Sciatic nerve (tissue), 2 donors: ENCODE measurements around the gene PPY. TPM values are rescaled to one million over a fixed set of nuclear protein-coding genes. Genes with fewer than 3 reads are reported as not detected.
"Not testable (repeated sequence)": the region's sequence is repeated elsewhere in the genome, so short reads cannot be mapped to it uniquely, and the experiment has no call there.

Experiments used
- ATAC-seq: fragments of 200-7000 bp; cut with Tn5 transposase; one replicate; pipeline ENCODE4 v1.9.1; 2020; ENCODE audit warnings: mild to moderate bottlenecking, moderate library complexity
- DNase-seq: peaks from one replicate; pipeline ENCODE4 v3.0.0-alpha.2; 2020; ENCODE audit warnings: low spot score
- intact Hi-C: fragments of 100-400 bp; cut with DNase I; formaldehyde crosslinking; loops from one replicate; pipeline ENCODE4 v1.14.2; 2022
- total RNA-seq: library from RNA; stranded (reverse); fragmentation: NEBNext Ultra II Directional; extraction: Animal tissue kit (Norgen Biotek cat#: 25700); gene quantifications from one replicate; pipeline ENCODE4 v1.2.1, GENCODE V29; 2021
- donor health status: DM: no; HTN: no; CAD: no.
- donor health status: DM: no; HTN: no; CAD: no.

PPY gene
- total RNA-seq, 1 donor from 2014 or later, result not detected

GRCh38 chr17:43938838-43939182, 3.5 kb downstream of the PPY start:
- ATAC-seq, result no peak
- DNase-seq, result no peak
- intact Hi-C loops, result no loop called here

DNA sequence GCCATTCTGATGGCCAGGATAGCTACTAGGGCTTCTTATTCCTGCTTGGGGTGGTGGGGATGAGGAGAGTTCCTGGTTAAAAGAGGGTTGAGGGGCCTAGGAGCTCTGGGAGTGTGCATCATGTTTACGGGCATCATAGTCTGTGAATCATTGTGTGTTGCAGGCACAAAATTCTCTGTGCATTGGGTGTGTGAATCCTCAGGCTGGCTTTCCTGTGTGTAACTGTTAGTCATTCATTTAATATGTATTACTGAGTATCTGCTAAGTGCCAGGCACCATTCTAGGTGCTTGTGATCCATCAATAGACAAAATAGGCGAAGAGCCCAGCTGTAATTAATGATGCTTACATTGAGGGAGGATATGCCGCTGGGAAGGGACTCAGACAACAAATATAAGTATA, 5.8 kb downstream of the PPY start:
- ATAC-seq (no peak), DNase-seq (no peak)
- intact Hi-C loops, result no loop called here

- ATAC-seq (no peak), DNase-seq (no peak)
- intact Hi-C loops, result no loop called here
Measured at GRCh38 chr17:43935926-43936261, 6.4 kb downstream of the PPY start.

DNA sequence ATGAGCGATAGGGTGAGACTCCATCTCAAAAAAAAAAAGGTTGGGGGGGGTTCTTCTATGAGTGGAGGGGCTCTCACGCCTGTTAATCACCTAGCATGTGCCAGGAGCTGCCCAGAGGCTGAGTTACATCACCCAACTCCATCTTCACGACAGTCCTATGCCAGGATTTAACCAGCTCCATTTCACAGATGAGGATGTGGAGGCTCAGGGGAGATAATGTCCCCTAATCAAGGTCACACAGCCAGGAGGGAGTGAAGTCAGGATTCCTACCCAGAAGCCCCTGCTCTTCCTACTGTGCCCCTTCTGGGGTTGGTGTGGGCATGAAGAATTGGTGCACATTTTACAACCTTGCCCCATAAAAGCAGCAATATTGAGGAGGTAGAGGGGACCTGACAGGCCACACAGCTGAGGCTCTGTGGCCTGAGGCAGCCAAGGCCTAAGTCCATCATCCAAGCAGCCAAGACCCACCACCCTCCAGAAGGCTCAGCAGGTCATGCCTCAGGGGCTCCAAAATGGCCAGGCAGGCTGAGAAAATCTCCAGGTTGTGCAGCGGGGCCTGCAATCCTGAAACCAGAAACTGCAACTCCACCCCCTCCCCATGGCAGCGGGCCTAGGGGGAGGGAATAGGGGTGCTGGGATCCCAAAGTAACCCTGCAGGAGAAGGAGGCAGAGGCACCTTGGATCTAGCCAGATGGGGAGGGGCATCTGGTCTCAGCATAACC, 6.9 kb downstream of the PPY start:
- intact Hi-C loops, result no loop called here
- DNase-seq, result no peak
- ATAC-seq, result no peak

DNA sequence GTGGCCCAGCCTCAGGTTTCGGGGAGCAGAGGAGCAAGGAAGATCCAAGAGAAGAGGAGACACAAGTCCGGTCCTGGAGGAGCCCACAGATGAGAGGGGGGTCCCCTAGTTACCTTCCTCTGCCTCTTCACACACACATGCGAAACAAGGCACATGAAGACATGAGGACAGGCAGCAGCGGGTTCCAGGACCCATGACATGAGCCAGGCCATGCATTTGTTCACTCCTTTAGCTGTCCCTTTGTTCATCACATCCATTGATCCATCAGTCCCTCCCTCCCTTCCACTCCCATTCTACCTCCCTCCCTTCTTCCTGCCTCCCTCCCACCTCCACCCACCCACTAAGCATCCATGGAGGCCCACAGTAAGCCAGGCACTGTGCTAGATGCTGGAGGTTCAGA, 9.4 kb downstream of the PPY start:
- no peak for DNase-seq
- ATAC-seq, result no peak
- intact Hi-C loops, result no loop called here

DNA sequence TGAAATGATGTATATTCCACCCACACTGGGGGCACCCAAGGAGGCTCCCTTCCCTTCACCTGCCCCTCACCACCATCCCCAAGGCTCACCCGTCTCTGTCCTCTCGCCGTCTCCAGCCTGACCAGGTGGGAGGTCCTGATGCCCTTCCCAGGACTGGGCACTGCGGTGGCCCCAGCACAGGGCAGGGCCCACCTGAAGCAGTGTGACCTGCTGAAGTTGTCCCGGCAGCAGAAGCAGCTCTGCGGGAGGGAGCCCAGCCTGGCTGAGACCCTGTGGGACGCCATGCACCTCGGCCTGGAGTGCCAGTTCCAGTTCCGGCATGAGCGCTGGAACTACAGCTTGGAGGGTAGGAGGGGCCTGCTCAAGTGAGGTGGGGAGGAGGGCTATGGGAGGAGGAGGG, 9.9 kb downstream of the PPY start:
- intact Hi-C loops, result no loop called here
- DNase-seq (no peak), ATAC-seq (no peak)

GRCh38 chr17:43931062-43931571, 11.2 kb downstream of the PPY start:
- intact Hi-C loops, result no loop called here
- DNase-seq (no peak), ATAC-seq (no peak)

GRCh38 chr17:43928609-43929008, 13.7 kb downstream of the PPY start:
- intact Hi-C loops, result no loop called here
- ATAC-seq, result no peak
- no peak for DNase-seq

GRCh38 chr17:43927929-43928328, 14.3 kb downstream of the PPY start:
- ATAC-seq, DNase-seq, intact Hi-C loops: not testable (repeated sequence)

DNA sequence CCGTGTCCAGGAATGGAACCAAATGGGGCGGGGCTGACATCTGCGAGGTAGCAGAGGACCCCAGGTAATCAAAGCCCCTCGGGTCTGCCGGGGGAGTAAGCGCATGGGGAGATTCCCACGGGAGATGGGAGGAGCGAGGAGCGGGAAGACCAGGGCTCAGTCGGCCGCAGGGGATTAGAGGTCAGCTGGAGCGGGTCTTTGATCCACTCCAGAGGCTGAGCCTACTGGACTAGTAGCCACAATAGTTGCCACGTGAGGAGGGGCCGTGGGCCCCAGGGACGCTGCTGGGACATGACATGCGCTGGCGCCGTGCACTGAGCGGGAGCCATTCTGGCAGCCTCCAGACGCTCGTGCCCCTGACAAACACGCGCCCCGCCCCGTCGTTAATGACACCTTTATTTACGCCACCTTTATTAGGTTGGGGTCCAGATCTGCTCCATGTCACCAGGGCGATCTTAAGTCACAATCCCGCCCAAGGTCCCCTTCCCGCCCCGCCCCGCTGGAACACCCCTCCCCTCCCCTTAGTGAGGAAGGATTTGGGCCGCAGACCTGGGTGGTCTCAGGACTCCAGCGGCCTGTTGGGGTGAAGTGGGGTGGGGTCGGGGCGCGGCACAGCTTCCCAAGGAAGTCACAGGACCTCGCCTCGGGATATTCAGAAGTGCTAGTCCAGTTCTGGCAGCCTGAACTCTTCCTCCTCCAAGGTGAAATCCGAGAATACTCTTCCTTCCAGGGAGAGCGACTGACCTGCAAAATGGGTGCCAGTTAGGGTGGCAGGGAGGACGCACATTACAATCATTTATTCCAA, 15.0 kb downstream of the PPY start:
- no peak for ATAC-seq
- no peak for DNase-seq
- intact Hi-C loops, result no loop called here

- intact Hi-C loops, result loop anchor here (2.0 kb wide), 1 partner anchor 44 kb away; no protein-coding TSS in a partner anchor
- ATAC-seq (no peak), DNase-seq (no peak)
Measured at GRCh38 chr17:43924558-43924957, 17.7 kb downstream of the PPY start.

GRCh38 chr17:43920500-43921095, 21.7 kb downstream of the PPY start:
- intact Hi-C loops, result no loop called here

DNA sequence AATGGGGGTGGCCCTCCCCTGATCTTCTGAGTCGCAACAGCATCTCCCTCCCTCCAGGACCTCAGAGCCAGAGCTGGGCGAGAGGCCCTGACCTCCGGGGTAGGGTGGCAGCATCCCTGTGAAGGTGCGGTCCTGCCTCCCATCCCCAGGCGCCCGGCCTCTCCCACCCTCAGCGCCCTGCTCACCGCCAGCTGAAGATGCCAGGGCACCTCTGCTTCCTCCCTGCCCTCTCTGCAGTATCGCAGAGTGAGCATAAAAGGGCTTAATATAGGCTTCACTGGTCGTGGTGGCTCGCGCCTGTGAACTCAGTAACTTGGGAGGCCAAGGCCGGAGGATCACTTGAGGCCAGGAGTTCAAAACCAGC, 24.3 kb downstream of the PPY start:
- no peak for ATAC-seq
- no peak for DNase-seq
- intact Hi-C loops, result no loop called here

More at GRCh38 chr17:43920500-43921095, 21.7 kb downstream of the PPY start:
- ATAC-seq, result no peak
- no peak for DNase-seq

- DNase-seq (no peak), ATAC-seq (peak; percentile 72)
- intact Hi-C loops, result no loop called here
Measured at GRCh38 chr17:43917348-43918025, 24.8 kb downstream of the PPY start.

DNA sequence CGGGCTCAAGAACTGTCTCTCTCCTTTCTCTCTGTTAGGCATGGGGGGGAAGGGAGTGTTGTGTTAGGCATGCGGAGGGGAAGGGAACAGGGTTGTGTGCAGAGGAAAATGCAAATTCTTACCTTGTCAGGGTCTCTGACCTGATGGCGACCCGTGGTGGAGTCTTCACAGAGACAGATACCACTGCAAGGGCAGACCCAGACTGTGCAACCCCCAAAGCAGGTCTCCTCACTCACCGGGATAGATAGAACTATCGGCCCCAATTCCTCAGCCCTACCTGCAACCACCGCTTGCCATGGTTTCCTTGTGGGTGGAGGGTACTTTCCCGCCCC, 25.3 kb downstream of the PPY start:
- DNase-seq, result no peak
- ATAC-seq, result peak; percentile 15
- intact Hi-C loops, result no loop called here

DNA sequence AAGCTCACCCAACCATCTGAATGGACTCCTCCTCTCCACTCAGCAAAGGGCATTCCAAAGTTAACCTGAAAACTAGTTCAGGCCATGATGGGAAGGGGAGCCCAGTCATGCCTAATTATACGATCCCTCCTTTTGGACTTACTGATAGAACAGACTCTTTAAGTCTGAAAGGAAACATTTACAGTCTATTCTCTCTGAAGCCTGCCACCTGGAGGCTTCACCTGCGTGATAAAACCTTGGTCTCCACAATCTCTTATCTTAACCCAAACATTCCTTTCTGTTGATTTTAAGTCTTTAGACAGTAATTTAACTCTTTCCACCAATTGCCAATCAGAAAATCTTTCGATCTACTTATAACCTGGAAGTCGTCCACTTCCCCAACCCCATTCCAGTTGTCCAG, 25.9 kb downstream of the PPY start:
- no peak for ATAC-seq
- no peak for DNase-seq
- intact Hi-C loops, result no loop called here

DNA sequence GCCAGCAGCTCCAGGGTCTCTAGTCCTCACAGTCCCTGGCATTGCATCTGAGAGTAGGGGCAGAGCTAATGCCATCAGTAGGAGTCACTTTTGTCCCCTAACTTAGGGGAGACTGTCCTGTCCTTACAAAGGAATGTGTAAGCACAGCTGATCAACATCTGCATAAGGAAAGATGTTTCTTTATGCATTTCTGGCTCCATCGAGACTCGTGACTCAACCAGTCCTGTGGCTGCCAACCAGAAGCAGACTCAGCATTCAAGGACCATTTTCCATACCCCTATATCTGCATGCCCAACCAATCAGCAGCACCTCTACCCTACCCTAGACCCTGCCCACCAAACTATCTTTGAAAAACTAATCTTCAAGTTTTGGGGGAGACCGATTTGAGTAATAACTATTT, 26.7 kb downstream of the PPY start:
- ATAC-seq, result no peak
- intact Hi-C loops, result no loop called here
- DNase-seq, result no peak

DNA sequence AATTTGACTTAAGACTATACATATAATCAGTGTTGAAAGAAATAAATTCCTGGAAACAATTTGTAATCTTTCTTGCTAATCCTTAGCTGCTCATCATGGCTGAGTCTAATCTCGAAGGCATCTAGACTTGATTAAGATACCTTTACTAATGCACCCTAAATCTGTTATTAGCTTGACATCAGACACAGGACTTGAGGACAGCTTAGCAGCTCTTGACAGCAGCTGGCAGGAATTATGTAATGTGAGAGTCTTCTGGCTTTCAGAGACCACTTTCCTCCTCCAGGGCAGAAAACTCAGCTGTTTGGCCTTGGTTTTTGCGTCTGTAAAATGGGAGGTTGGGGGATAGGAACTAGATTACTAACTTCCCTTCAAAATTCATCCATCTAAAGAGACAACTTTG, 27.8 kb downstream of the PPY start:
- DNase-seq (no peak), ATAC-seq (no peak)
- intact Hi-C loops, result no loop called here

GRCh38 chr17:43913584-43913983, 28.7 kb downstream of the PPY start:
- intact Hi-C loops, result no loop called here

More at GRCh38 chr17:43913584-43913983, 28.7 kb downstream of the PPY start:
- DNase-seq (no peak), ATAC-seq (no peak)
